GM21737 (cell line): Measurements from ENCODE around the gene CD68.

Experiments
- ATAC-seq: cut with Tn5 transposase; IDR thresholded peaks from one replicate; pipeline ENCODE4 v1.9.1; 2021; ENCODE audit warnings: mild to moderate bottlenecking, moderate library complexity; ENCODE audit not compliant: unreplicated experiment

The CD68 gene

GRCh38 chr17:7558544-7559319 is 20.7 kb upstream of the CD68 start, which contains the start of gene TNFSF13:
Gene TNFSF13 (plus strand): TSS chr17:7558750. CDS start chr17:7559040, 290 bp downstream.
- no peak for ATAC-seq

GRCh38 chr17:7559320-7560171 is 19.9 kb upstream of the CD68 start:
- ATAC-seq, result no peak

GRCh38 chr17:7560172-7561027 is 19.0 kb upstream of the CD68 start:
- ATAC-seq, result no peak

- ATAC-seq, result peak; percentile 54
Observed at GRCh38 chr17:7561028-7561575, 18.3 kb upstream of the CD68 start.

- peak; percentile 49 for ATAC-seq
Observed at GRCh38 chr17:7561589-7562207, 17.7 kb upstream of the CD68 start, which contains the start of gene SENP3. Gene SENP3 (plus strand): TSS chr17:7561919. CDS start chr17:7563077, 1,158 bp downstream.

- ATAC-seq, result no peak
Observed at GRCh38 chr17:7562208-7562605, 17.2 kb upstream of the CD68 start.

- ATAC-seq, result no peak
Observed at GRCh38 chr17:7563115-7563869, 16.1 kb upstream of the CD68 start.

GRCh38 chr17:7569571-7569970 is 9.9 kb upstream of the CD68 start:
- no peak for ATAC-seq

GRCh38 chr17:7570351-7570750 is 9.1 kb upstream of the CD68 start:
- no peak for ATAC-seq

GRCh38 chr17:7572338-7572587 is 7.2 kb upstream of the CD68 start:
- peak; percentile 86 for ATAC-seq

- no peak for ATAC-seq
Observed at GRCh38 chr17:7572588-7573323, 6.7 kb upstream of the CD68 start.

GRCh38 chr17:7573324-7574080 is 5.9 kb upstream of the CD68 start:
- ATAC-seq, result no peak

GRCh38 chr17:7574176-7574953 is 5.1 kb upstream of the CD68 start:
- ATAC-seq, result no peak

GRCh38 chr17:7575481-7575883 is 4.0 kb upstream of the CD68 start:
- ATAC-seq, result no peak

- no peak for ATAC-seq
Observed at GRCh38 chr17:7575959-7576358, 3.5 kb upstream of the CD68 start.

GRCh38 chr17:7576432-7576937 is 3.0 kb upstream of the CD68 start:
- no peak for ATAC-seq
